8988T (cell line): ENCODE measurements around the gene DIPK1A.

Experiments
- DNase-seq: peaks from one replicate; pipeline ENCODE4 v3.0.0; 2011

The DIPK1A gene

DNA sequence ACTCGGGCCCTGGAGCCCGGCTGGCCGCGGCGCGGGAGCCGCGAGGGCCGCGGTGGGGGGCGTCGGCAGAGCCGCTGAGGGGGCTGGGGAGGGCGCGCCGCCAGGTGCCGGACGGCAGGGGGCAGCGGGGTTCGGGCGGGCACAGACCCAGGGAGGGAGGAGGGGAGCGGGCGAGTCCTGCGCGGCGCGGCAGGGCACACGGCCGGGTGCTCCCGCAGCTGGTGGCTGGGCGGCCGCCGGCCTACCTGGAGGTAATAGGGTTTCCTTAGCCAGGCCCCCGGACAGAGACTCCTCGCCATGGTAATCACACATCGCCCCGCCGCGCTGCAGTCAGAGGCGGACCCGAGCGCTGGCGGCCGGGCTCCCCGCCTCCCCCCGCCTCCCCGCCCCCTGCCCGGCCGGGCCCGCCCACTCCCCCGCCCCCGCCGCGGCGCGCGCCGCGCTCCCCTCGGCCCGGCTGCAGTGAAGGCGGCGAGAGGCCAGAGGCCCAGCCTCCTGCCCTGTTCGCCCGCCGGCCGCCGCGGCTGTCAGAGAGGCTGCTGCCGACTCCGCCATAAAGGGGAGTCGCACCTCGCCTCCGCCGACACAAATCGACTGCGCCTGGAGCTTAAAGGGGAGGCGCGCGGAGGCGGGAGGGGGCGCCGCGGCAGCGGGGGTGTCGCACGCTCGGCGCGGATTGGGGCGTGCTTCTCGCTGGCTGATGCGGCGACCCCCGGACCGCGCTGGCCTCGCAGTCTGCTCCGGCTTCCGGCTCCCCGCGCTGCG is at the start of gene DIPK1A:
TSS of gene DIPK1A (minus strand) at position 332 of the 765 bp plus-strand sequence. CDS start at position 299, 33 bp downstream.
- peak; percentile 55 for DNase-seq

DNA sequence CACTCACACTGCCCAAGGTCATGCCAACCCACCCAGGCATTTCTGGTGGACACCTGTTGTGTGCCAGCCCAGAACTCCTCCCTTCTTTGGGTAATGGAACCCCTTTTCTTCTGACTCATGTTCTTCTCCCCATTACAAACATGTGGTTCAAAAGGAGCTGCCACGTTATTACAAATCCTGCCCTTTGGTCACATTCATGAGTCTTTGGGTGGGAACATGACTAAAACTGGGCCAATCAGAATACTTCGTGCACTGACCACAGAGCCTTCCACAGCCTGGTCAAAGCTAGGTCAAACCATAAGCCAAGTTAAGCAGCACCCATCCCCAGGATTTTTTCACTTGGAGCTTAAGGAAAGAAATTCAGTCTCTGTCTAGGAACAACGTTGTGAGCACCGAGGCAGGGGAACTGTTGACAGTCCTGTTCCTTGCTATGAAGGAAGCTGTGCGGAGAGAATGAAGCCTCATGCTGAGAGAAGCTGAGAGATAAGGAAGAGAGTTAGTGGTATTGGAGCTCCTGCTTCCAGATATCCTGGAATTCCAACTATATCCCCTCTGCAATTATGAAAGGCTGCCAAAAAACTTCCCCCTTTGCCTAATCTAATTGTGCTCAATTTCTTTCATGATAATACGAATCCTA is 46.8 kb upstream of the DIPK1A start:
- no peak for DNase-seq

DNA sequence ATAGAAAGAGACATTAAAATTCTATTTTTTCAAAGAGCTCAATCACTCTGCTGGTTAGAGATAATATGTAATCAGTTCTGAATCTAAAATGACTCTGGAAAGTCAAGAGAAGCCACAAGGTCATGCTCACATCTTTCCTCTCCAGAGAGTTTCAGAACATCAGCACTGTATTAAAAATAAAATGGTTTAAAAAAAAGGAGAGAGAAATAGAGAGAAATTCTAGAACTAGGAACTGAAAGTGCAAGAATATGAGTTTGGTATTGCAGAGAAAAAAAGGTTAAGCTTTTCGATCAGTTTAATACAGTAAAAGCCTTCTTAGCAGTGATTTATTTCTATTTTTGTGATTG is 44.0 kb upstream of the DIPK1A start:
- no peak for DNase-seq

DNA sequence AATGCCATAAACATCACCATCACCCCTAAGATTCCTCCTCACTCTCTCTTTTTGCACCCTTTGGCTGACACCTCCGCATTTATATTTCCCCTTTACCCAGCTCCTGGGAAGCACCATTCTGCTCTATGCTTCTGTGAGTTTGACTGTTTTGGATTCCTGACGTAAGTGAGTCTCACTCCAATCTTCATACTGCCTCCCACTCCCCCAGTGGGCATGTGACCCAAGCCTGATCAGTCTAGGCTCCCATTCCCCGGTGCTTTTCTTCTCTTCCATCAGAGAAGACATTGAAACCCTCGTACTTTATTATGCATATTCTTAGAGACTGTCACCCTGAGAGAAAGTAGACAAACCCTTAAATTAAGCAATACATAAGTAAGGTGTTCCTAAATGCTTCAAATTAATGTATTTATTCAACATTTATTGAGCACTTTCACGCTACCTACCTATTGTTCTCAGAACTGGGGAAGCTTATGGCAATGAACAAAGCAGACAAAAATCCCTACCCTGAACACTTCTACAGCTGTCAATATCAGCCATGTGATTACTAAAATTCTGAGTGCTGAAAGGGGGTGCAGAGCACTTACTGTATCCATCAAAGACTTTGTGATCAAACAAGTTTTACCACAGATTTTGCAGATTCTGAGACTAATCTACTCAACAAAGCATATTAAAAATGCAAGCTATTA is 43.4 kb upstream of the DIPK1A start:
- no peak for DNase-seq

DNA sequence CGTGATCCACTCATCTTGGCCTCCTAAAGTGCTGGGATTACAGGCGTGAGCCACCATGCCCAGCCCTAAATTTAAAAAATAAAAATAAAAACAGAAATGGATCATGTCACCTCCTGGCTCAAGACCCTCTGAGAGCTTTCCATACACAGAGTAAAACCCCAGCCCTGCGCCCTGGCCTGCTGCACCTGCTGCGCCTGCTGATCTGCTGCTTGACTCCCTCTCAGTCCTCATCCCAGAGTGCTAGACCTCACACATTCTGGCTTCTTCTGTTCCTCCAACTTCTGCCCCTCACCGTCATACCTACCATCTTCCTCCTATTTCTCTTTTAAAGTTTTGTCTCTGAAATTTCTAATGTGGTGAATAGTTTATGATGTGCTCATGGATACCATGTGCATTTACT is 42.7 kb upstream of the DIPK1A start:
- DNase-seq = no peak

DNA sequence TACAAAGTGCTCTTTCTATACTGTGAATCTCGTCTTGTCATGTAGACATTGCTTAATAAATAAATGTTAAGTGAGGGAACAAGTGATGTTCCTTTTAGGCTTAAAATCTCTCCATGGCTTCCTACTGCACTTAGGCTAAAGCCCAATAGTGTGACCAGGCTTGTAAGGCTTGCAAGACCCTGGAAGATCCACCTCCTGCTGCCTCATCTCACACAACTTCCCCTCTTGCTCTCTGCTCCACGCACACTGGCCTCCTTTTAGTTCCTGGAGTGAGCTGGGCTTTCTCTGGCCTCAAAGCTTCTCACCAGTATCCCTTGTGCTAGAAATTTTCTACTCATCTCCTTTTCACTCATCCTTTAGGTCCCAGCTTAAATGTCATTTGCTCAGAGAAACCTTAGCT is 41.5 kb upstream of the DIPK1A start:
- DNase-seq = no peak

DNA sequence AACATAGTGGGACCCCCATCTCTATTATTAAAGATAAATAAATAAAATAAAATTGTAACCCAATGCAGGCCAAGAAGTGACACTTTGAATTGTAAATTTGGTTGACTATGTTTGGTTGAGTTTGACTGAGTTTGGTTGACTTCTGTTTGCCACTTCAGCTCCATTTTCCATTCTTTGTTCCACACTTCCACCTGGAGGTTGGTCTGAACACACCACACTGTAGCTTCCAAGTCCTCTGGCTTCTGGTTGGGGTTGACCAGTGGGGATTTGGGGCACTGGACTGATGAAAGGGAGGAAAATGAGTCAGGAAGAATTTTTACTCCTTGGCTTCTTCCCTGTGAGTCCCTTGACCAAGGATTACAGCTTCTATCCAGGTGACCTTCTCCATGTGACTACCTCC is 40.6 kb upstream of the DIPK1A start:
- DNase-seq = no peak

DNA sequence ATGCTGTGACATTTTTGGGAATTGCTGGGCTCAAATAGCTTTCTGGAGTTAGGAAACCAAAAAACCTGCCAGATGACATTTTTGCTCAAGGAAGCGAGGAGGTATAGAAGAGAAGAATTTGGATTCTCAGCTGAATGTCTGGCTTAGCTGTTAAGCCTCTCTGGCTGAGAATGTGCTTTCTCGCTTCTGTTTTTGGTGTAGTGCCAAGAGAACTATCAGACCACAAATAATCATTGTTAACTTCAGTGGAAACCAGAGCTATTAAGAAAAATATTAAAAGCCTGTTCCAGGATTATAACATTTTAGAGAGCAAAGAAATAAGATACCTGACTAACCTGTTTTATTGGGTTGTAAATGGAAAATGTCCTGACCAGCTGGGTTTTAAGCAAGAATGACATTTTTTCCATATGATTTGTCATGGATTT is 39.5 kb upstream of the DIPK1A start:
- no peak for DNase-seq

DNA sequence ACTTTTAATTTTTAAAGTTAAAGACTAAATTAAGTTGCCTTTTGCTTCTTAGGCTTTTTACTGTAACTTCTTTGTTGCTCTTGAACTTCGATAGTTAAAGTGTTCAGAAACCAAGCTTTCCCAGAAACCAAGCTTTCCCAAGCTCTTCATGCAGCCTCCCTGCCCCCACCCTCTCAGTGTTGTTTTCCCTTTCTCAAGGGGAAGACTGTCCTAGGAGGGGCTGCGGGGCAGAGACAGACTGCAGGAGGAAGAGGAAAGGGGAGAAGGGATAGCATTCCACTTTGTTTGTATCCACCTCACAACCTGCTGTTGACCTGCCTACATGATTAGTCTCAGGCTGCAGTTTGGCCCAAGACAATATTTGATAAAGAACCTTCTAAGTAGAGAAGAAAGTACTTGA is 39.0 kb upstream of the DIPK1A start:
- no peak for DNase-seq

DNA sequence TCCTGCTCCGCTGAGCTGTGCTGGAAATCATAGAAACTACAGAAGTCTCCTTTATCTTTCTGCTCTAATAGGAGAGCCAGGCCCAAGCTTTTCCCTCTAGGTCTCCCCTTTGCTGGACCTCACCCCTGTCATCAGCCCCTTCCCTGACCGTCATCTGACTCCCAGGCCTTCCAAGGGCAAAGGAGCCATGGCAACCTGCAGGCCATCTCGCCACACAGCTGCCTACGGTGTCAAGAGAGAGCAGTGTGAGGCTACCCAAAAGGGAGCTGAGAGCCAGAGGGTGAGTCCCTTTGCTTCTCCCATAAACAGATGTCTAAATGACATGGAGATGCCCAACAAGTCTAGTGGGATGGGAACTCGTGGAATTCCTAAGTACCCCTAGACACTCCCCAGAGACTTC is 37.6 kb upstream of the DIPK1A start:
- no peak for DNase-seq

DNA sequence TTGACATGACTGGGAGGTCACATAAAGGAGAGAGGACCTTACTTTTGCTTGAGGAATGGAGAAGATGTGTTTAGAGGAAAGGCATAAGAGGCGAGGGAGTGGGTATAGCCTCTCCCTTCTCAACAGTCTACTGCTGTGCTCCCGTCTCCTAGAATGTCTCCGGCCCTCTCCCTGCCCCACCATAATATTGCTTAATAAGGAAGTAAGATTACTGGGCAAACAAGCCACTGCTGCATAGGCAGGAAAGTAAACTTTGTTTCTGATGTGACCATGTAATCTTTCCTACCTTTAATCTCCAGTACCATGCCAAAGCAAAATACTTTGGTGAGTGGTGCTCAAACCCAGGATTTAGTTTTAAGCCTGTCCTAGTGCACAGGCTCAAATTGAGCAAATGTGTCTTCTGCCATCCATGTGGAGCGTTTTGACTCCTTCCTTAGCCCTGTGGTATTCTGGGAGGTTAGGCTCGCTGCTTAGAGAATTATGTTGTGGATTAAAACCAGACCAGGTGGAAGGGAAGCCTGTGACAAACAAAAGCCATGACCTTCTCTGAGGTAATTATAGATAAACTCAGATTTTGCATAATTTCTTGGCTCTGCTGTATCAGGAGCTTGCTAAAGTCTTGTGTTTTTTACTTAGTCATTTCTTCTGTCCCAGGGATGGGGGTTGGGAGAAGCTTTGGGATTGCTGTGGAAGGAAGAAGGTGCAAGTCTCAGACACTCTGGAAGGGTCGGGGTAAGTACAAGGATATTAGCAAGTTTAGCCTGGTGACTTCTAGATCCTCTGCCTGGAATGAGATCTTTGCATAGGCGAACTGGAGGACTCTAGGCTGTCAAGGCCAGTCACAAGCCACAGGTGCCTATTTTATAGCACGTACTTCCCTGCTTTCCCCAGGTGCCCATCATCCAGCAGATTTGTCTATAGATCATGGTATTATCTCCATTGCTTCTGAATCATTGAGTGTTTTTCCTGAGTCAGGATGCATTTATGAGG is 34.5 kb upstream of the DIPK1A start:
- no peak for DNase-seq

DNA sequence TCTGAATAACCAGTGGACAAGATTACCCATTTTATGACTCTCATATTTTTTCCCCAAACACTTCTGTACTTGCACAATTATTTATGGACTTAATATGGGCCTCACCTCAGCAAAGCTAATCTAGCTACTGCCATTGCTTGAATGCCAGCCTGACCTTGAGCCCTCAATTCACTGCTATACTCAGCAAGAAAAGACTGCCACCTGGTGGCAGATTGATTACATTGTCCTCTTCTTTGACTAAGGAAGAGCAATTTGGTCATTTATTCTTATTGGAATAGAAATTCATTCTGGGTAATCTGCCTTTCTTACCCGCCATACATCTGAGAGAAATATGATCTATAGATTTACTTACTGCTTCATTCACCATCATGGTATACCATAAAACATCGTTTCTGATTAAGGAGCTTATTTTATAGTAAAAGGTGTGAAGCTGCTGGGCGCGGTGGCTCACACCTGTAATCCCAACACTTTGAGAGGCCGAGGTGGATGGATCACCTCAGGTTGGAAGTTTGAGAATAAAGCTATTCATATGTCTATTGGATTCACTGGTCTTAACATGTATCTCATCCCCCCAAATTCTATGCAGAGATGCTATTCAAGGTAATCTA is 32.9 kb upstream of the DIPK1A start:
- DNase-seq = peak; percentile 7

DNA sequence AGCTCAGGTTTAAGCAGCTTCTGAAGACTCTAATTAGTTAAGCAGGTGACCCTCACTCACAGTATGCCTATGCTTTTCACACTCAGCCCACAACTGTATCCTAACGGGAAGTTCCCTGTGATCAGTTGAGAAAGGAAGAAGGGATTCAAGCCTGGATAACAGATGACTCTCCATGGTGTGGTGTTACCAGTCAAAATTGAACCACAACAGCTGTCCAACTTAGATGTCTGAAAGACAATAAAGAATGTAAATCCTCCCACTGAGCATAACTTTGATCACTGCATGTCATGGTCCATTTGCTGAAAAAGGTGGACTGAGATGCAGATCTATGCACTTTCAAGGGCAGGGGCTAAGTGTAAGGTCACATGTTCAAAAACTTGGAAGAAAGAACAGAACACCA is 32.3 kb upstream of the DIPK1A start:
- no peak for DNase-seq

DNA sequence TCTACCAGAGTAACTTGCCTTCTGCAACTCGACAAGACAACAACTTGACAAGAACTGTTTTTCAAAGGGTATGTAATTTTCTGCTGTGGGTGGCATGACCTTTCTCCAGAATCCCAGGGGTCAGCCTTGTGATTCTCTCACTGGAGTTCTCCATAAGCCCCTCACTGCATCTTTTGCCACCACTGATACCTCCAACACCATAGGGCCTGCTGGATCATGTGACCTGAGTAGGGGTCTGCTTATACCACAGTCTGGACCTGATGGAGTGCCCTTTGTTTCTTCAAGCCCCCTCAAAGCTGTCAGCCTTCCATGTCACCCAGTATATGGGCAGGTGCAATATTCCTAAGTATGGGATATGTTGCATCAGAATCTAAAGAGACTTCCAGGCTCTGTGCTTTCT is 31.6 kb upstream of the DIPK1A start:
- DNase-seq = no peak

DNA sequence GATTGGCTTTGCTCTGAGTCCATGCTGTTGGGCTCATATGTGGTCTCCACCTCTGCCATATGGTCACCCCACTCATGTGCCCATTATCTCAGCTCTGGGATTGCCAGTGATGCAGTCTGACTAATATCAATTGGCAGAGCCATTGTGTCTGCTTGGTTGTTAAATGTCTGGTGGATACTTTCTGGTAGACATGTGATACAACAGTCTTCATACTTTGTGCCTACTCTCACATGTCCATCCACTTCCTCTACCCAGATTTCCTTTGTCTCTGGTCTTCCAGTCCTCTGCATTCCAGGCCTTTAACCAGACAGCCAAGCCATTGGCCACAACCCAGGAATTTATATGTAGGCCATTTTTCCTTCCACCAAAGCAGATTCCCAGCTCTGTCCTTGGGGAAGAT is 30.8 kb upstream of the DIPK1A start:
- DNase-seq = no peak

DNA sequence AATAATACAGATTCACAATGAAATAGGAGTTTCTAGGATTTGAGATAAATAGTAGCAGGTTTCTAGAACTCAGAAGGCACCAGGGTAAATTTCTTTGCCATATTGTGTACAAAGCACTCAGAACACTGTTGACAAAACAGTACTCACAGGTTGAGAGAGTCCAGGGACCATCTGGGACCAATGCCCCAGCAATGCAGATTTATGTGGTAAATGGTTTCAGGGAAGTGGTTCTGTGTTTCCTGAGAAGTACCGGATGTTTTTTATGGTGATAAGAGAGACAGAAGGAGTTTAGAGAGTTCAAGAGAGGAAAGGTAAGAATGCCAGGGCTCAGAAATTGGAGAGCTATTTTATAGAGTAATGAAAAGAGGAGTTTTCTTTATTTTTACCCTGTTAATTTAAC is 29.6 kb upstream of the DIPK1A start:
- DNase-seq = no peak

DNA sequence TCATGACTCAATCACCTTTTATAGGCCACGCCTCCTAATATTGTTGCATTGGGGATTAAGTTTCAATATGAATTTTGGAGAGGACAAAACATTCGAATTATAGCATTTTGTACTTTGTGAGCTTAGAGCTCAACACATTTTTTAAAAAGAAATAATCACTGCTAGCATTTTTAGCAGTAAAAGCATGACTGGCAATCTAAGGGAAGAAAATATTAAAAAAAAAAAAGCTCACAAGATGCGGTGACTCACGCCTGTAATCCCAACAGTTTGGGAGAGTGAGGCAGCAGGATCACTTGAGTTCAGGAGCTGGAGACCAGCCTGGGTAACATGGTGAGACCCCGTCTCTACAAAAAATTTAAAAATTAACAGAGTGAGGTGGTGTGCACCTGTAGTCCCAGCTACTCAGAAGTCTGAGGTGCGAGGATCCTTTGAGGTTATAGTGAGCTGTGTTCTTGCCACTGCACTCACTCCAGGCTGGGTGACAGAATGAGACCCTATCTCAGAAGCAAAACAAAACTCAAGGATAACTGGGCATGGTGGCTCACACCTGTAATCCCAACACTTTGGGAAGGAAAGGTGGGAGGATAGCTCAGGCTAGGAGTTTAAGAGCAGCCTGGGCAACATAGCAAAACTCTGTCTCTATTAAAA is 28.8 kb upstream of the DIPK1A start:
- no peak for DNase-seq

DNA sequence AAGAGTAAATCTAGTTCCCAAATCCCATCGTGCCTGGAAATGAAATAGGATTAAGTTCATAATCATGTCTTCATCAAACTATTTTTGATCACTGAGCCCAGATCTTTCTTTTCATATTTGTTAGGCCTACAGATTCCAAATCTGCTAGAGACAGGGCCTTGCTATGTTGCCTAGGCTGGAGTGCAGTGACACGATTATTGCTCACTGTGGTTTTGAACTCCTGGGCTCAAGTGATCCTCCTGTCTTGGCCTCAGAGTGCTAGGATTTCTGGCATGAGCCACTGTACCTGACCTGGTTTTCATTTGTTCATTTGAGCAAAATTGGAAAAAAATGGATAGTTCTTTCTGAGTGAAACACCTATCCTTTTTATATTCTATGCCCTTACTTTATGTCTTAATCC is 28.0 kb upstream of the DIPK1A start:
- DNase-seq = no peak

DNA sequence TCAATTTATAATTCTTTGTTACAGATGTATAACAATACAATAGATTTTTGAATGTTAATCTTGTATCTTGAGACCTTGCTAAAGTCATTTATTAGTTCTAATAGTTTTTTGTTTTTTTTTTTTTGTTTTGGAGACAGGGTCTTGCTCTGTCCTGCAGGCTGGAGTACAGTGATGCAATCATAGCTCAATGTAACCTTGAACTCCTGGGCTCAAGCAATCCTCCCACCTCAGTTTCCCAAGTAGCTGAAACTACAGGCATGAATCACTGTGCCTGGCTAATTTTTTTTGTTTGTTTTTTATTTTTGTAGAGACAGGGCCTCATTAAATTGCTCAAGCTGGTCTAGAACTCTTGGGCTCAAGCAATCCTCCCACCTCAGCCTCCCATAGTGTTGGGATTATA is 26.2 kb upstream of the DIPK1A start:
- DNase-seq = no peak

DNA sequence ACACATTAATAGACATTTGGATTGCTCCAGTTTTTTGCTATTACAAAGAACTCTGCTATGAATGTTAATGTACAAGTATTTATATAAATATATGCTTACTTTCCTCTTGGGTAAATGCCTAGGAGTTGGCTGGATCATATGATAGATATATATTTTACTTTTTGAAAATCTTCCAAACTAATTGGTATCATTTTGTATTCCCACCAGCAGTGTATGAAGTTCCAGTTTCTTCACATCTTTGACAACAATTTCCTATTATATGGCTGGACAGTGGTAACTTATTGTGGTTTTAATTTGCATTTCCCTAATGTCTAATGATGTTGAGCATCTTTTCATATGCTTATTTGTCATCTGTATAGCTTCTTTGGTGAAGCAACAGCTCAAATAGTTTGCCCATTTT is 23.8 kb upstream of the DIPK1A start:
- no peak for DNase-seq

DNA sequence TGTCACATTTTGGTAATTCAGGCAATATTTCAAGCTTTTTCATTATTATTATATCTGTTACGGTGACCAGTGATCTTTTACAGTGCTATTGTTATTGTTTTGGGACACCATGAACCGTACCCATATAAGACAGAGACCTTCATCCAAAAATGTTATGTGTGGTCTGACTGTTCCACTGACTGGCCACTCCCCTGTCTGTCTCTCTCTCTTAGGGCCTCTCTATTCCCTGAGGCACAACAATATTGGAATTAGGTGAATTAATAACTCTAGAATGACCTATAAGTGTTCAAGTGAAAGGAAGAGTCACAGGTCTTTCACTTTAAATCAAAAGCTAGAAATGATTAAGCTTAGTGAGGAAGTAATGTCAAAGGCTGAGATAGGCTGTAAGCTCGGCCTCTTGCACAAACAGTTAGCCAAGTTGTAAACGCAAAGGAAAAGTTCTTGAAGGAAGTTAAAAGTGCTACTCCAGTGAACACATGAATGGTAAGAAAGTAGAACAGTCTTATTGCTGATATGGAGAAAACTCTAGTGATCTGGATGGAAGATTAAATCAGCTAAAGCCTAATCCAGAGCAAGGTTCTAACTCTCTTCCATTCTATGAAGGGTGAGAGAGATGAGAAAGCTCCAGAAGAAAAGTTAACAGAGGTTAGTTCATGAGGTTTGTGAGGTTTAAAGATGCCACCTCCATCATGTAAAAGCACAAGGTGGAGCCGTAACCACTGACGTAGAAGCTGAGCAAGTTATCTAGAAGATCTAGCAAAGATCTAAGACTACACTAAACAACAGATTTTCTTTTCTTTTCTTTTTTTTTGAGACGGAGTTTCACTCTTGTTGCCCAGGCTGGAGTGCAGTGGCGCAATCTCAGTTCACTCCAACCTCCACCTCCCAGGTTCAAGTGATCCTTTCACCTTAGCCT is 19.7 kb upstream of the DIPK1A start:
- no peak for DNase-seq
